SK-N-SH (cell line): ENCODE data around the gene DNAJB8.

Experiments used
- CHD2 ChIP-seq: fragments of 150-350 bp; IDR thresholded peaks from 2 replicates; pipeline ENCODE4 v1.6.1; 2018; ENCODE audit warnings: low read length; ENCODE audit not compliant: partially characterized antibody
- EP300 ChIP-seq, 2 experiments: IDR thresholded peaks; 2 replicates each; pipeline versions ENCODE4 v1.4.0 to v1.6.1; 2012; ENCODE audit warnings: borderline replicate concordance in 1 of 2, low read depth in 1 of 2, low read length in 1 of 2
- EZH2phosphoT487 ChIP-seq: fragments of 200-600 bp; sonication (generic); IDR thresholded peaks from 2 replicates; pipeline ENCODE4 v1.6.1; 2017; ENCODE audit warnings: low read depth, mixed run types, mild to moderate bottlenecking, antibody characterized with exemption, moderate library complexity, borderline replicate concordance
- FOSL2 ChIP-seq: IDR thresholded peaks from 2 replicates; pipeline ENCODE4 v1.4.0; 2012; ENCODE audit warnings: low read depth, mild to moderate bottlenecking, moderate library complexity, borderline replicate concordance
- GATA2 ChIP-seq: sonication (generic); formaldehyde crosslinking; IDR thresholded peaks from 2 replicates; pipeline ENCODE4 v1.5.0; 2020; ENCODE audit warnings: mild to moderate bottlenecking, missing genetic modification reagents
- MXI1 ChIP-seq: IDR thresholded peaks from 2 replicates; pipeline ENCODE4 v1.6.1; 2012; ENCODE audit warnings: mild to moderate bottlenecking, low read depth, low read length, improper control_type of control experiment
- NFIC ChIP-seq: IDR thresholded peaks from 2 replicates; pipeline ENCODE4 v1.4.0; 2012; ENCODE audit warnings: borderline replicate concordance
- POLR2AphosphoS5 ChIP-seq: IDR thresholded peaks from 2 replicates; pipeline ENCODE4 v1.6.1; 2012; ENCODE audit warnings: low read depth, low read length
- RXRA ChIP-seq: IDR thresholded peaks from 2 replicates; pipeline ENCODE4 v1.4.0; 2012; ENCODE audit warnings: low read depth, mild to moderate bottlenecking, borderline replicate concordance
- SMC3 ChIP-seq: IDR thresholded peaks from 2 replicates; pipeline ENCODE4 v1.6.1; 2012; ENCODE audit warnings: low read depth, low read length, improper control_type of control experiment
- TCF12 ChIP-seq: IDR thresholded peaks from 2 replicates; pipeline ENCODE4 v1.4.0; 2012
- TF ChIP-seq, protein P1 (sequence below): fragments of 200-600 bp; sonication (generic); IDR thresholded peaks from 2 replicates; pipeline ENCODE4 v1.6.1; 2017; ENCODE audit warnings: antibody characterized with exemption, mild to moderate bottlenecking, moderate library complexity
- TF ChIP-seq, protein P2 (sequence below): fragments of 150-350 bp; IDR thresholded peaks from 2 replicates; pipeline ENCODE4 v1.6.1; 2017; ENCODE audit warnings: antibody characterized with exemption, low read length, low read depth, borderline replicate concordance

DNA sequence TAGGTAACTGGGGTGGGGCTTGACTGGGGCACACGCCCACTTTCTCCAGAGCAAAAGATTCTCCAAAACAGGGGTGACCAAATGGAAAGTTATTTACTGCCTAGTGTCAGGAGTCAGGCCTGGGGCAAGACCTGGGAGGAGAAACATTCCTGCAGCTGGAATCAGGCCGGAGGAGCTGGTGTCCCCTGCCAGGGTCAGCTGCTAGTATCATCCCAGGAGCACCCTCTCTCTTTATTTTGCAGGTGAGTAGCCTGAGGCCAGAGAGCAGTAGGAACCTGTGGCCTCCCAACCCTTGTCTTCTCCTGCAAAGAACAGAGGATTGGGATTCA, 32.9 kb downstream of the DNAJB8 start:
- TF ChIP-seq, protein P1, sequence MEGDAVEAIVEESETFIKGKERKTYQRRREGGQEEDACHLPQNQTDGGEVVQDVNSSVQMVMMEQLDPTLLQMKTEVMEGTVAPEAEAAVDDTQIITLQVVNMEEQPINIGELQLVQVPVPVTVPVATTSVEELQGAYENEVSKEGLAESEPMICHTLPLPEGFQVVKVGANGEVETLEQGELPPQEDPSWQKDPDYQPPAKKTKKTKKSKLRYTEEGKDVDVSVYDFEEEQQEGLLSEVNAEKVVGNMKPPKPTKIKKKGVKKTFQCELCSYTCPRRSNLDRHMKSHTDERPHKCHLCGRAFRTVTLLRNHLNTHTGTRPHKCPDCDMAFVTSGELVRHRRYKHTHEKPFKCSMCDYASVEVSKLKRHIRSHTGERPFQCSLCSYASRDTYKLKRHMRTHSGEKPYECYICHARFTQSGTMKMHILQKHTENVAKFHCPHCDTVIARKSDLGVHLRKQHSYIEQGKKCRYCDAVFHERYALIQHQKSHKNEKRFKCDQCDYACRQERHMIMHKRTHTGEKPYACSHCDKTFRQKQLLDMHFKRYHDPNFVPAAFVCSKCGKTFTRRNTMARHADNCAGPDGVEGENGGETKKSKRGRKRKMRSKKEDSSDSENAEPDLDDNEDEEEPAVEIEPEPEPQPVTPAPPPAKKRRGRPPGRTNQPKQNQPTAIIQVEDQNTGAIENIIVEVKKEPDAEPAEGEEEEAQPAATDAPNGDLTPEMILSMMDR: no peak
- TF ChIP-seq EZH2phosphoT487: no peak
- TF ChIP-seq MXI1: no peak
- TF ChIP-seq, protein P2, sequence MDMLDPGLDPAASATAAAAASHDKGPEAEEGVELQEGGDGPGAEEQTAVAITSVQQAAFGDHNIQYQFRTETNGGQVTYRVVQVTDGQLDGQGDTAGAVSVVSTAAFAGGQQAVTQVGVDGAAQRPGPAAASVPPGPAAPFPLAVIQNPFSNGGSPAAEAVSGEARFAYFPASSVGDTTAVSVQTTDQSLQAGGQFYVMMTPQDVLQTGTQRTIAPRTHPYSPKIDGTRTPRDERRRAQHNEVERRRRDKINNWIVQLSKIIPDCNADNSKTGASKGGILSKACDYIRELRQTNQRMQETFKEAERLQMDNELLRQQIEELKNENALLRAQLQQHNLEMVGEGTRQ: no peak
- TF ChIP-seq CHD2: no peak
- no peak for TF ChIP-seq POLR2AphosphoS5
- TF ChIP-seq NFIC: no peak
- no peak for TF ChIP-seq GATA2 (CRISPR knock-in tag)
- TF ChIP-seq FOSL2: no peak
- no peak for TF ChIP-seq EP300 (IDR thresholded peaks at IDR 0.05; ENCODE audit: borderline replicate concordance in 1 of 2, low read depth in 1 of 2, low read length in 1 of 2)
- no peak for TF ChIP-seq RXRA
- TF ChIP-seq SMC3: no peak
- TF ChIP-seq TCF12: no peak
